Measurements from ENCODE around the gene GPN2.

The GPN2 gene

GRCh38 chr1:26862781-26863684, 27.1 kb downstream of the GPN2 start, which contains the start of gene SFN (continued):
- TF ChIP-seq ZNF645 (tag by site-specific recombination; IDR thresholded peaks at IDR 0.05) (no peak), ZNF114 (tag by site-specific recombination; IDR thresholded peaks at IDR 0.05) (no peak), ZNF518A (tag by site-specific recombination; conservative IDR thresholded peaks at IDR 0.05; ENCODE audit: low read depth) (no peak; the same call in 1 of the 2 replicates), ZNF501 (tag by site-specific recombination; IDR thresholded peaks at IDR 0.05) (no peak), ZNF18 (tag by site-specific recombination; IDR thresholded peaks at IDR 0.05) (no peak), GFI1B (tag by site-specific recombination; IDR thresholded peaks at IDR 0.05) (peak; percentile 62; the same call in 1 of the 2 replicates), ZNF785 (tag by site-specific recombination; IDR thresholded peaks at IDR 0.05) (no peak), ZBTB1 (tag by site-specific recombination; IDR thresholded peaks at IDR 0.05) (no peak), ZNF10 (tag by site-specific recombination; IDR thresholded peaks at IDR 0.05) (peak; percentile 69), PRDM2 (tag by site-specific recombination; IDR thresholded peaks at IDR 0.05; ENCODE audit: borderline replicate concordance) (no peak), TCF7L2 (IDR thresholded peaks at IDR 0.05; ENCODE audit: borderline replicate concordance, low read depth, low read length) (no peak), ZNF514 (tag by site-specific recombination; IDR thresholded peaks at IDR 0.05) (no peak), HOXD13 (CRISPR knock-in tag; IDR thresholded peaks at IDR 0.05; ENCODE audit: borderline replicate concordance) (no peak), ZNF677 (tag by site-specific recombination; IDR thresholded peaks at IDR 0.05) (no peak), ZNF248 (tag by site-specific recombination; IDR thresholded peaks at IDR 0.05) (no peak), BCL6B (tag by site-specific recombination; IDR thresholded peaks at IDR 0.05) (no peak), ZBTB10 (tag by site-specific recombination; IDR thresholded peaks at IDR 0.05) (no peak), ZNF792 (tag by site-specific recombination; IDR thresholded peaks at IDR 0.05) (no peak), ZNF37A (tag by site-specific recombination; IDR thresholded peaks at IDR 0.05) (no peak), ZNF600 (tag by site-specific recombination; IDR thresholded peaks at IDR 0.05) (no peak), ZNF596 (tag by site-specific recombination; IDR thresholded peaks at IDR 0.05) (no peak)

Measured in HEK293 (cell line).